GM12878 (cell line): ENCODE measurements around the gene RAB10. TPM values are rescaled to one million over a fixed set of nuclear protein-coding genes. Genes with fewer than 3 reads are reported as not detected.

Source experiments
- ATAC-seq: fragments of 200-7000 bp; cut with Tn5 transposase; 3 replicates; pipeline ENCODE4 v1.9.1; 2020; ENCODE audit warnings: mild to moderate bottlenecking, moderate library complexity
- BruUV-seq: library from RNA; stranded (reverse); fragments of 400-500 nt; replicated peaks from 2 replicates; lab custom pipeline; 2021; lab: Mats Ljungman, UMichigan
- CTCF ChIA-PET: fragments of 300-600 bp; sonication (Branson Sonifier 250); formaldehyde crosslinking; extraction: SDS; loops from one replicate; lab custom pipeline; 2021; ENCODE audit warnings: inconsistent platforms; lab: Yijun Ruan, JAX
- POLR2A ChIA-PET: fragments of 350-600 bp; formaldehyde crosslinking; extraction: SDS; loops from one replicate; lab custom pipeline; 2021; ENCODE audit warnings: inconsistent platforms; lab: Charles Lee
- RAD21 ChIA-PET: fragments of 300-600 bp; sonication (Branson Sonifier 250); formaldehyde crosslinking; loops from one replicate; lab custom pipeline; 2023; ENCODE audit warnings: antibody characterized with exemption; ENCODE audit not compliant: unreplicated experiment; lab: Charles Lee
- SMC1A ChIA-PET: fragments of 300-600 bp; sonication (Branson Sonifier 250); formaldehyde crosslinking; loops from one replicate; lab custom pipeline; 2023; ENCODE audit not compliant: unreplicated experiment, uncharacterized antibody; lab: Charles Lee
- DNase-seq: peaks from one replicate; pipeline ENCODE4 v3.0.0-alpha.2; 2011; ENCODE audit warnings: low read depth, low spot score
- FAIRE-seq: peaks from 3 replicates; lab custom pipeline; 2011; peaks lifted over from hg19 to GRCh38; lab: Jason Lieb, UNC
- H2AFZ ChIP-seq: 2 replicates; pipeline ENCODE4 v1.6.0; 2011; ENCODE audit warnings: low read depth, low read length, control low read depth; ENCODE audit not compliant: control insufficient read depth
- H3K27ac ChIP-seq: 2 replicates; pipeline ENCODE4 v1.5.1; 2011; ENCODE audit warnings: control low read depth; ENCODE audit not compliant: control insufficient read depth, insufficient read depth
- H3K27me3 ChIP-seq, 2 experiments: replicated peaks in 1 of 2; 2 replicates each; pipeline versions ENCODE4 v1.6.0 to v1.6.1; 2011; ENCODE audit warnings: low read length in 1 of 2; ENCODE audit not compliant: control insufficient read depth in 2 of 2, insufficient read depth in 2 of 2
- H3K36me3 ChIP-seq, 2 experiments: 2 replicates each; pipeline ENCODE4 v1.5.1; 2011; ENCODE audit warnings: low read length in 1 of 2; ENCODE audit not compliant: control insufficient read depth in 2 of 2, insufficient read depth in 2 of 2
- H3K4me1 ChIP-seq: 2 replicates; pipeline ENCODE4 v1.6.1; 2011; ENCODE audit warnings: mild to moderate bottlenecking, low read length, moderate library complexity, mixed read lengths; ENCODE audit not compliant: control insufficient read depth, insufficient read depth
- H3K4me2 ChIP-seq: 2 replicates; pipeline ENCODE4 v1.6.0; 2011; ENCODE audit warnings: control low read depth; ENCODE audit not compliant: control insufficient read depth, insufficient read depth
- H3K4me3 ChIP-seq: fragments of 200-600 bp; sonication (generic); 2 replicates; pipeline ENCODE4 v1.5.1; 2016
- H3K79me2 ChIP-seq: 2 replicates; pipeline ENCODE4 v1.6.0; 2011; ENCODE audit warnings: low read length; ENCODE audit not compliant: control insufficient read depth, insufficient read depth
- H3K9ac ChIP-seq: 2 replicates; pipeline ENCODE4 v1.8.0; 2011; ENCODE audit warnings: low read length, control low read depth, mixed read lengths; ENCODE audit not compliant: control insufficient read depth, insufficient read depth
- H3K9me3 ChIP-seq: replicated peaks from 3 replicates; pipeline ENCODE4 v1.5.1; 2011; ENCODE audit warnings: mild to moderate bottlenecking, low read length; ENCODE audit not compliant: control insufficient read depth, insufficient read depth
- H4K20me1 ChIP-seq: 2 replicates; pipeline ENCODE4 v1.6.0; 2011; ENCODE audit not compliant: control insufficient read depth, insufficient read depth
- CHD1 ChIP-seq: IDR thresholded peaks from 2 replicates; pipeline ENCODE4 v1.6.1; 2012; ENCODE audit warnings: low read depth, low read length, improper control_type of control experiment
- KDM1A ChIP-seq: fragments of 200-600 bp; sonication (generic); IDR thresholded peaks from 2 replicates; pipeline ENCODE4 v1.6.1; 2016; ENCODE audit warnings: borderline replicate concordance
- MYC ChIP-seq: IDR thresholded peaks from 2 replicates; pipeline ENCODE4 v1.6.1; 2011; ENCODE audit warnings: mild to moderate bottlenecking, low read length, moderate library complexity, inconsistent platforms; ENCODE audit not compliant: insufficient read depth, insufficient replicate concordance, insufficient read length, severe bottlenecking
- NBN ChIP-seq: fragments of 450-650 bp; IDR thresholded peaks from 2 replicates; pipeline ENCODE4 v1.6.1; 2016
- PRDM15 ChIP-seq: fragments of 450-650 bp; formaldehyde crosslinking; IDR thresholded peaks from 2 replicates; pipeline ENCODE4 v1.4.0; 2020; ENCODE audit warnings: mild to moderate bottlenecking, moderate library complexity
- RUNX3 ChIP-seq: IDR thresholded peaks from 2 replicates; pipeline ENCODE4 v1.6.1; 2012; ENCODE audit warnings: low read length, inconsistent platforms
- TCF7 ChIP-seq: IDR thresholded peaks from 2 replicates; pipeline ENCODE4 v1.6.1; 2014; ENCODE audit warnings: antibody characterized with exemption, borderline replicate concordance
- ZNF687 ChIP-seq: fragments of 450-650 bp; IDR thresholded peaks from 2 replicates; pipeline ENCODE4 v1.6.1; 2017; ENCODE audit warnings: mild to moderate bottlenecking, moderate library complexity
- WGBS: methylation state at CpG from one replicate; pipeline ENCODE4 v1.1.6; 2016; ENCODE audit warnings: low lambda C conversion rate; ENCODE audit not compliant: insufficient replicate concordance, insufficient coverage; ENCODE audit errors: missing lambda C conversion rate; 5-methylcytosine and 5-hydroxymethylcytosine counted together
- in situ Hi-C: fragments of 300-500 bp; cut with MboI; formaldehyde crosslinking; loops from 9 replicates; pipeline ENCODE4 v1.14.3; 2018; ENCODE audit warnings: mixed read lengths
- intact Hi-C: fragments of 100-400 bp; cut with micrococcal nuclease; formaldehyde crosslinking; loops from one replicate; pipeline ENCODE4 v1.14.2; 2022; ENCODE audit not compliant: unreplicated experiment
- polyA plus RNA-seq, 11 experiments: library from polyadenylated mRNA; depleted of rRNA in 4 of 11; unstranded in 6 of 11; stranded (reverse) in 5 of 11; fragments of >200 nt; fragmentation: Nextera tagmentation in 4 of 11; fragmentation: Illumina TruSeq in 1 of 11; extraction: Ambion mirVana in 4 of 11; extraction: Trizol in 1 of 11; gene quantifications; 1 replicate in 1 of 11; 2 replicates in 10 of 11; pipeline versions ENCODE4 v1.2.1 to v1.2.3, GENCODE V29; 2011 to 2016; ENCODE audit warnings: inconsistent platforms in 2 of 11, missing spikeins in 2 of 11, low read depth in 1 of 11
- total RNA-seq, 4 experiments: library from RNA; depleted of rRNA in 3 of 4; stranded (reverse); fragments of >200 nt in 3 of 4; fragmentation: Illumina TruSeq in 1 of 4; extraction: Trizol in 1 of 4; gene quantifications; 2 replicates each; pipeline versions ENCODE4 v1.2.1 to v1.2.3, GENCODE V29; 2013 to 2021

The RAB10 gene
- total and polyA plus RNA-seq, 10 of the 15 experiments (the other 5 are each of a cell fraction or from before 2014, with no cell fraction given): 13.3 to 109 (median 82.0) TPM

DNA sequence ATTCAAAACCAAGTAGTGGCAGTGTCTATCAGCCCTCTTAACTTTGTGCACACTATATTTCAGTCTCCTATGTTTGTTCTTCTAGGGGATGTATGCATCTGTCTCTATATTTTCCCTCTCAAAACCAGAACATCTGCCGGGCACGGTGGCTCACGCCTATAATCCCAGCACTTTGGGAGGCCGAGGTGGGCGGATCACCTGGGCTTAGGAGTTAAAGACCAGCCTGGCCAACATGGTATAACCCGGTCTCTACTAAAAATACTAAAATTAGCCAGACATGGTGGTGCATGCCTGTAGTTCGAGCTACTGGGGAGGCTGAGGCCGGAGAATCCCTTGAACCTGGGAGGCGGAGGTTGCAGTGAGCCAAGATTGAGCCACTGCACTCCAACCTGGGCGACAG lies 129.1 kb downstream of the RAB10 start:
- no peaks in the 10 kb centered on the region; the same call in 1 of the 2 replicates for H3K4me1 ChIP-seq
- no peaks in the 10 kb centered on the region for H3K9me3 ChIP-seq
- DNase-seq (no peak), ATAC-seq (no peak), FAIRE-seq (no peak)
- no peak overlapping the region for H3K4me3 ChIP-seq
- no peaks in the 10 kb centered on the region for H3K27me3 ChIP-seq
- H3K4me2 ChIP-seq: no peak overlapping the region
- ChIA-PET RAD21 (no interaction called here), CTCF (no interaction called here), SMC1A (no interaction called here), POLR2A (no interaction called here)
- H4K20me1 ChIP-seq: no peaks in the 10 kb centered on the region
- H2AFZ ChIP-seq: no peak overlapping the region
- H3K79me2 ChIP-seq: no peaks in the 10 kb centered on the region
- no peak overlapping the region for H3K27ac ChIP-seq
- intact Hi-C loops (no loop called here), in situ Hi-C loops (no loop called here)
- WGBS: 61% methylated on average over 10 of the region's 10 CpGs
- TF ChIP-seq ZNF687: no peak
- TF ChIP-seq PRDM15 (CRISPR knock-in tag): no peak
- TF ChIP-seq TCF7: no peak
- no peak for TF ChIP-seq NBN
- TF ChIP-seq MYC: no peak
- no peak for TF ChIP-seq CHD1
- TF ChIP-seq RUNX3: no peak
- no peak for TF ChIP-seq KDM1A
- BruUV-seq: no TSS peak
- H3K9ac ChIP-seq: no peak overlapping the region
- no peaks in the 10 kb centered on the region for H3K36me3 ChIP-seq
